ENCODE results near the gene PVR.

PVR gene

DNA sequence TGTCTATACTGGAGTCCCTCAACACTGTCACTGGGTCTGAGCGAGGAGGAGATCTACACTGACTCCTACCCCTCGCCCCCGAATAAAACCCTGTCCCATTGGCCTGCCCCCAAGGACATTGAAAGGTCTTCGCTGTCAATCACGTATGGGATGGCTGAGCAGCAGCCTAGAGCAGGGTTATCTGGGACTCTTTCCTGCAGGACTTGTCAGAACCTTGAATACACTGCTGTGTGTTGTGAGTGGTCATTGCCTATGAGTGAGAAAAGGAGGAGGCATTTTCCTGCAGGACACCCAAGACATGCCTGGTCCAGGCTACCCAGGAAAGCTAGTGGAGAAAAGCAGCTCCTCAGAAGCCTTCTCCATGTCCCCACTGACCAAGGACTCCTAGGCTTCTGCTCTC is 9.6 kb downstream of the PVR start:
- TF ChIP-seq EZH2phosphoT487 (IDR thresholded peaks at IDR 0.05; ENCODE audit: borderline replicate concordance, low read length) = no peak
- TF ChIP-seq CTCF (IDR thresholded peaks at IDR 0.05; ENCODE audit: low read depth, low read length, poor library complexity, severe bottlenecking) = no peak
- no peaks in the 10 kb centered on the region for H3K27me3 ChIP-seq (ENCODE audit: control insufficient read depth, low read length)
- no peaks in the 10 kb centered on the region for H3F3A ChIP-seq (ENCODE audit: control insufficient read depth, insufficient read depth)
- H3K79me2 ChIP-seq (ENCODE audit: control insufficient read depth, low read length) = no peaks in the 10 kb centered on the region
- no peaks in the 10 kb centered on the region for H3K36me3 ChIP-seq (ENCODE audit: control insufficient read depth, low read length)
- H3K27ac ChIP-seq (ENCODE audit: low read depth, low read length) = no peak overlapping the region
- no peaks in the 10 kb centered on the region for H3K9me3 ChIP-seq (ENCODE audit: control insufficient read depth, insufficient read depth, low read length)
- peaks cover 2% of the 10 kb centered on the region; the same call in 1 of the 2 replicates for H3K4me1 ChIP-seq (ENCODE audit: control insufficient read depth, low read length)
- H3K4me2 ChIP-seq (ENCODE audit: low read length) = no peak overlapping the region
- no peak overlapping the region for H3K4me3 ChIP-seq (ENCODE audit: low read length)
- no peaks in the 10 kb centered on the region for H3K9me2 ChIP-seq (replicated peaks; ENCODE audit: control insufficient read depth, low read length)
- H4K20me1 ChIP-seq (ENCODE audit: control insufficient read depth, insufficient read depth, low read depth, low read length) = no peaks in the 10 kb centered on the region

DNA sequence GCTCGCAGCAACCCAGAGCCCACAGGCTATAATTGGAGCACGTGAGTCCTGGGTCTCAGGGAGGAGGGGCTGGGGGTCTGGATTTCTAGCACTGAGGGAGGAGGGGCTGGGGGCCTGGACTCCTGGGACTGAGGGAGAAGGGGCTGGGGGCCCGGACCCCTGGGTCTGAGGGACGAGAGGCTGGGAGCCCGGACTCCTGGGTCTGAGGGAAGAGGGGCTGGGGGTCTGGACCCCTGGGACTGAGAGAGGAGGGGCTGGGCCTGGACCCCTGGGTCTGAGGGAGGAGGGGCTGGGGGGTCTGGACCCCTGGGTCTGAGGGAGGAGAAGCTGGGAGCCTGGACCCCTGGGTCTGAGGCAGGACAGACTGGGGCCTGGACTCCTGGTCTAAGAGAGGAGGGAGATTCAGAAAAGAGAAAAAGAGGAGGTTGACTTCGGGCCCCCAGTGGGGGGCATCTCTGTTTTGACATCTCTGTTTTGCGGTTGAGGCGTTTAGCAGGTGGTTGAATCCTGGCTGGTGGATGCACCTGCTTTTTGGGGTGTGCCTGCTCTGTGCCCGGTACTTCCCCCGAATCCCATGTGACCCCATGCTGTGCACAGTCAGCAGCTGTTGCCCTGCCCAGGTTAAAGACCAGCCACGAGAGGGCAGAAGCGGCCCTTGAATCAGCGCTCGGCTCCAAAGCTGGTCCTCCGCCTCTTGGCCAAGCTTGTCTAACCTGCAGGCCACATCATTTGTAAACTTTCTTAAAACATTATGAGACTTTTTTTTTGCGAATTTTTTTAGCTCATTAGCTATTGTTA is 10.5 kb downstream of the PVR start:
- Histone ChIP-seq H3K79me2 (ENCODE audit: control insufficient read depth, low read length) (no peaks in the 10 kb centered on the region), H3K27me3 (ENCODE audit: control insufficient read depth, low read length) (no peaks in the 10 kb centered on the region), H3K4me3 (ENCODE audit: low read length) (no peak overlapping the region), H3K36me3 (ENCODE audit: control insufficient read depth, low read length) (no peaks in the 10 kb centered on the region), H3K9me3 (ENCODE audit: control insufficient read depth, insufficient read depth, low read length) (no peaks in the 10 kb centered on the region), H3K4me2 (ENCODE audit: low read length) (no peak overlapping the region), H4K20me1 (ENCODE audit: control insufficient read depth, insufficient read depth, low read depth, low read length) (no peaks in the 10 kb centered on the region), H3K4me1 (ENCODE audit: control insufficient read depth, low read length) (peaks cover 2% of the 10 kb centered on the region; the same call in 1 of the 2 replicates), H3K9me2 (replicated peaks; ENCODE audit: control insufficient read depth, low read length) (no peaks in the 10 kb centered on the region), H3F3A (ENCODE audit: control insufficient read depth, insufficient read depth) (no peaks in the 10 kb centered on the region), H3K27ac (ENCODE audit: low read depth, low read length) (no peak overlapping the region)
- TF ChIP-seq EZH2phosphoT487 (IDR thresholded peaks at IDR 0.05; ENCODE audit: borderline replicate concordance, low read length) = no peak
- TF ChIP-seq CTCF (IDR thresholded peaks at IDR 0.05; ENCODE audit: low read depth, low read length, poor library complexity, severe bottlenecking) = peak; percentile 85

DNA sequence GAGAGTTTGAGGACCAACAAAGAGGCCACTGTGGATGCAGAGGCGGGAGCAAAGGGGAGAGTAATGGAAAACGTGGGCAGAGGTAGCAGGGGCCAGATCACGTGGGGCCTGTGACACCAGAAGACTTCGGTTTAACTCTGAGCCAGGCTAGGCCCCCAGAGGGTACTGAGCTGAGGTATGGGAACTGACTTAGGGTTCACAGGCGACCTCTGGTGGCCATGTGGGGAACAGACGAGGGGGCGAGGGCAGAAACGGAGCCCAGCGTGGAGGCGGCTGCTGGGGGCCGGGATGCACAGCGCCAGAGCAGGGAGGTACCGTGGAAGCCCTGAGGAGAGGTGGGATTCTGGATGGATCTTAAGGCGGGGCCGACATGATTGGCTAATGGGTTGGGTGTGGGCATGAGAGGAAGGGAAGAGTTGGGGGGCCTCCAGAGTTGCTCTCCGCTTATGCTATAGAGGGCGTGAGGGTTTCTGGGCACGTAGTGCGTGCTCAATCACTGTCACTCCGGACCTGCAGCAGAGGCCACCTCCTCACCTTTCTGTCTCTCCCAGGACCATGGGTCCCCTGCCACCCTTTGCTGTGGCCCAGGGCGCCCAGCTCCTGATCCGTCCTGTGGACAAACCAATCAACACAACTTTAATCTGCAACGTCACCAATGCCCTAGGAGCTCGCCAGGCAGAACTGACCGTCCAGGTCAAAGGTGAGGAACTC is 13.7 kb downstream of the PVR start:
- Histone ChIP-seq H3K36me3 (ENCODE audit: control insufficient read depth, low read length) (no peaks in the 10 kb centered on the region), H3K27me3 (ENCODE audit: control insufficient read depth, low read length) (no peaks in the 10 kb centered on the region), H3F3A (ENCODE audit: control insufficient read depth, insufficient read depth) (no peaks in the 10 kb centered on the region), H3K4me2 (ENCODE audit: low read length) (no peak overlapping the region), H4K20me1 (ENCODE audit: control insufficient read depth, insufficient read depth, low read depth, low read length) (no peaks in the 10 kb centered on the region), H3K79me2 (ENCODE audit: control insufficient read depth, low read length) (no peaks in the 10 kb centered on the region), H3K9me2 (replicated peaks; ENCODE audit: control insufficient read depth, low read length) (no peaks in the 10 kb centered on the region), H3K4me1 (ENCODE audit: control insufficient read depth, low read length) (peaks cover 2% of the 10 kb centered on the region; the same call in 1 of the 2 replicates), H3K4me3 (ENCODE audit: low read length) (no peak overlapping the region), H3K27ac (ENCODE audit: low read depth, low read length) (no peak overlapping the region), H3K9me3 (ENCODE audit: control insufficient read depth, insufficient read depth, low read length) (no peaks in the 10 kb centered on the region)
- TF ChIP-seq EZH2phosphoT487 (IDR thresholded peaks at IDR 0.05; ENCODE audit: borderline replicate concordance, low read length) = no peak
- TF ChIP-seq CTCF (IDR thresholded peaks at IDR 0.05; ENCODE audit: low read depth, low read length, poor library complexity, severe bottlenecking) = peak; percentile 96

Data from DOHH2 (cell line).